GM19328 (cell line): ENCODE measurements around the gene AGBL1.

Experiments used
- ATAC-seq: cut with Tn5 transposase; IDR thresholded peaks from one replicate; pipeline ENCODE4 v1.9.1; 2021; ENCODE audit warnings: mild to moderate bottlenecking, moderate library complexity; ENCODE audit not compliant: unreplicated experiment

AGBL1 gene

GRCh38 chr15:86772369-86773059 is 692.8 kb downstream of the AGBL1 start:
- ATAC-seq: no peak

DNA sequence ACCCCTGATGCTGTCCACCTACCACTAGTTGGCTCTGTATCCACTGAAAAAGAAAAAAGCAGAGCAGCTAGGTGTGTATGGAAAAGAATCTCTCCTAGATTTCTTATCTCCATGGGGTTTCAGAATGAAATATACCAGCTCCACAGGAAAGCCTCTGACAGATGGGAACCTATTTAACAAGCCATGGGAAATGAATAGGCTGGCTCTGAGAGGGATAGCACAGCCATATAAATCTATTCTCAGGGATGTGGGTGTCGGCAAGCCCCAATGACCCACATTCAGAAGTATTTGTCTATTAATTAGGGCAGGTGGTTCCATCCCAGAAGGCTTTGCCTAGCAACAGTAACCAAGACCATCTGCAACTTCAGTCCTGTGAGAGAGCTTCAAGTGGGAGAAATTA is 694.1 kb downstream of the AGBL1 start:
- ATAC-seq: no peak

- no peak for ATAC-seq
Measured at GRCh38 chr15:86776145-86776544, 696.5 kb downstream of the AGBL1 start.

GRCh38 chr15:86796521-86796920 is 716.9 kb downstream of the AGBL1 start:
- ATAC-seq: no peak

GRCh38 chr15:86797135-86797534 is 717.5 kb downstream of the AGBL1 start:
- no peak for ATAC-seq

- ATAC-seq: no peak
Measured at GRCh38 chr15:86799226-86799625, 719.6 kb downstream of the AGBL1 start.

- ATAC-seq: no peak
Measured at GRCh38 chr15:86802244-86802643, 722.6 kb downstream of the AGBL1 start.

GRCh38 chr15:86804406-86804805 is 724.7 kb downstream of the AGBL1 start:
- ATAC-seq: no peak

DNA sequence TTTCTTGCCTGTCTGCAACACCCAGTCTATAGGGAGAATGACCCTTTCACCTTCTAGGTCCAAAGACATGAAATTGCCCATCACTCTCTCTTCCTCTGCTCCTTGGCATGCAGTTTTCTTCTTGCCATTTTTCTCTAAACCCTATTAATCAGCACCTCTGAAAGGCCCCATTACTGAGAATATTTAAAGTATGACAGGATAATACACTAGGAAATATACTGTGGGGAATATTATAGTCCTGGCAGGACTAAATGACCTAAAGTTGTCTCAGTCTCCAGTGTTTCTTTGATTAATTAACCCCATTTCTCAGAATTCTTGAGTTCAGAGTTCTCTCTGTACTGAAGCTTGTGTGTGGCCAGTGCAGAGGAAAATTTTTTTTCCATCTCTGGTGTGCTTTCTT is 730.7 kb downstream of the AGBL1 start:
- no peak for ATAC-seq

DNA sequence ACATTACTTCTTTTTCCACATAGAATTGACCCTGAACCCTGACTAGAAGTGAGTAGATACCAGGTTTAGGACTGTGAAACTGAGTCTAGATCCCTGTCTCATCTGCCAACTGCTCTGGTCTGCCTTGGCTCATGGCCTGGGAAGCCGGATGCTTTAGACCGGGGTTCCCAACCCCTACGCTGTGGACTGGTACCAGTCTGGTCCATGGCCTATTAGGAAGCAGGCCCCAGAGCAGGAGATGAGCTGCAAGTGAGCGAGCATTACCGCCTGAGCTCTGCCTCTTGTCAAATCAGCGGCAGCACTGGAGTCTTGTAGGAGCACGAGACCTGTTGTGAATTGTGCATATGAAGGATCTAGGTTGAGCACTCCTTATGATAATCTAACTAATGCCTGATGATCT is 734.2 kb downstream of the AGBL1 start:
- no peak for ATAC-seq

- ATAC-seq: no peak
Measured at GRCh38 chr15:86829245-86829644, 749.6 kb downstream of the AGBL1 start.

DNA sequence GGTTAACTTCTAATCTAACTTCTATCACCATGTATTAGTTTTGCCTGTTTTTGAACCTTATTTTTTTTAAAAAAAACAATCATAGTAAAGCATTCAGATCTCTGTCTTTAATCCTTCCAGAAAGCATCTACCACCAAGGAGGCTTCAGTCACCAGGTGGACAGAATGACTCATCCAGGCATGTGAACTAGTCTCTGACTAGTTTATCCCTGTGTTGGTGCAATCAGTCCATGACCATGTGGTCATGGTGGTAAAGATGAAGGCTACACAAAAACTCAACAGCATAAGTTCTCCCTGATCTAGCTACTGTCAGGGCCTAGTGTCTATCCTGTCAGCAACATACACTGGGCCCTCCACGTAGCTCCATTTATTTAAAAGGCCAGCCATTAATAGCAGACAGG is 750.6 kb downstream of the AGBL1 start:
- no peak for ATAC-seq

GRCh38 chr15:86833595-86833994 is 753.9 kb downstream of the AGBL1 start:
- ATAC-seq: no peak

DNA sequence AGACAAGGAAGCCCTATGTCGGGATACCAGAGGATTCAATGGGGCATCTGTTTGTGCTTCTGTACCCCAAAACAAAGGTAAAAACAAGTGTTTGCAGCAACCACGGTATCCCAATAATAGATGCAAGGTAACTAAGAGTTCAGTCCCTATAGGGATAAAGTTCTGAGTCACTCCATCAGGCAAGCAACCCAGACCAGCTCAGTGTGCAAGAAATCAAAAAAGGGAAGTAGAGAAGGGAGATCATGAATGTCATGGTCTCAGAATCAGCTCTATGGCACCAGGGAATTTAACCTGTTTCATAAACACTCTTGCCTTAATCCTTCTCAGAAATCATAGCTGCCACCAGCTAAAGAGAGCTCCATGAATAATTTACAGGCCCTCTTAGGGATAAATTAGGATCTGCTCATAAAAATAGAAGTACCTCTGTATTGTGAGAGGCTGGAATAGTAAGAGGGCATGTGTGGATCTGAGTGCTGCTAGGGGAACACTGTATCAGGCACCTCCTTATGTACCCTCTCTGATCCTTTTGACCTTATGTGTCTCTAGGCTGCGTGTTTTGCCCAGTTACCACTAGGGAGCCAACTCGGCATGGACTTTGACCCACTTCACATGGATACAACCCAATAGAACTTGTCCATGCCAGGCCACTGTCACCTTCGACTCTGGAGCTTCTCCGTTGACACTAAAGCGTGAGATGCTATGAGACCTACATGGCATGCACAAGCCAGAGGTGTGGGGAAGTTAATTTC is 754.6 kb downstream of the AGBL1 start:
- no peak for ATAC-seq

DNA sequence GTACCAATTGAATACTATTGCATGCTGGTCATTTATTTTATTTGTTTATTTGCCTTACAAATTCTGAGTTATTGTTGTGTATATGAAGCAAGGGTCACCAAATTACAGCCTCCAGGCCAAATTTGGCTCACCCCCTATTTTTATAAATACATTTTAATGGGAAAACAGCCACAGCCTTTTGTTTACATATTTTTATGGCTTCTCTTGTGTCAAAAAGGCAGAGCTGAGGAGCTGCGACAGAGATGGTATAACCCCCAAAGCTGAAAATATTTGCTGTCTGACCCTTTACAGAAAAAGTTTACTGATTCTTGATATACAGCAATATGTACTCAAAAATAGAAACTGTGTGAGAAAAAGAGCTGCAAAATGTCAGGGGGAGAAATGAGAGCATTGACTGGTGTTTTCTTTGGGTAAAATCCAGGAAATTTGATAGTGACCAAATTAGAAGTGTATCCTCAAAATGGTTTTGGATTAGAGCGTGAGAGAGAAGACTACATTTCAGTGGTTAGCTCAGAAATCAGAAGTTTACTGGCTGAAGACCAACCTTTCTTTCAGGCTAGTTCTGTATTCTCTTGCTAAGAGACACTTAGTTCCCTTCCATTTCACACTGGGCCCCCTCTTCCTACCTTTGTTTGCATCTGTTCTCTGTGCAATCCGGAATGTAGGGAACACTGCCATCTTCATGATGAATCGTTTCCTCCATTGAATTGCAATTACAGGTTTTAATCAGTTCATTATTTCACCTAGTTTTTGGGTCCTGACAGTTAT is 757.8 kb downstream of the AGBL1 start:
- ATAC-seq: no peak

DNA sequence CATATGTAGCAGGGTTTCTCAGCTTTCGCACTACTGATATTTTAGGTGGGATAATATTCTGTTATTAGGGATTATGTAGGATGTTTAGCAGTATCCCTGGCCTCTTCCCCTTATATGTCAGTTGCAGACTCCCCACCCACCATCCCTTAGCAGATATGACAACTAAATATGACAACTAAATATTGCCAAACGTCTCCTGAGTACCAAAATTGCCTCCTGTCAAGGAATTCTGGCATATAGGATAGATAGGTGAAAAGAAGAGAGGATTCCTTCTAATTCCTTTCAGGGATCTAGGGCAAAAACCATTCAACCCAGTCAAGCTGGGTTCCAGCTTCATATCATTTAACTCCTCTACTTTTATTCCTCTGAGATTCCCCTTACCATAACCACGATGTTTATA is 759.8 kb downstream of the AGBL1 start:
- ATAC-seq: no peak

DNA sequence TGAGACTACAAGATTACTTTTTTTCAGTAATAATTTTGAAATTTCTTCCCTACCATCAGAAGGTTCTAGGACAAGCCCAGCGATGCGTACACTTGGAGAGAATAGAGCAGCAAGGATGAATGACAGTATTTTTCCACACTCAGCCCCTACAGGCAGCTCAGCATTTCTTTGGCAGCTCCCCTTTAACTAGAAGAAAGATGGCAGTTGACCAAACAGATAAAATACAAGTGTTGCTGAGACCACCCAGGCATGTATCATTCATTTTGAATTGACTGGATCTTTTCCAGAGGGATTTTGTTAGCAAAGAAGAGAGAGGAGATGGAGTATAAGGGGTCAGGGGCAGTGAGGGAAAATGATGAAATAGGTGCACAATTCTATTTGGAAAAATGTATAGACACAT is 761.3 kb downstream of the AGBL1 start:
- no peak for ATAC-seq

GRCh38 chr15:86842199-86842598 is 762.5 kb downstream of the AGBL1 start:
- ATAC-seq: no peak

DNA sequence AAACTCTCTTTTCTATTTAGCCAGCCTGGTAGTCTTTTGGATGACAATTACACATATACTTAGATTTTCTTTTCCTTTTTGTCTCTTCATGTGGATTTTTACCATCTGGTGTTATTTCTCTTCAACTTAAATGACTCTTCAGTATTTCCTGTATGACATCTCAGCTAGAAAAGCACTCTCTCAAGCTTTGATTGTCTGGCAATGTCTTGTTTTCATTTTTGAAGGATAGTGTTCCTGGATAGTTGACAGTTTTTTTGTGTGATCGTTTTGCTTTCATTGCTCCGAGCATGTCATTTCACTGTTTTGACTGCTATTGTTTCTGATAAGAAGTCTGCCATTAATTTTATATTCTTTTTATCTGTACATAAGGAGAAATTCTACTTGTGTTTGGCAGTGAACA is 766.4 kb downstream of the AGBL1 start:
- ATAC-seq: no peak

DNA sequence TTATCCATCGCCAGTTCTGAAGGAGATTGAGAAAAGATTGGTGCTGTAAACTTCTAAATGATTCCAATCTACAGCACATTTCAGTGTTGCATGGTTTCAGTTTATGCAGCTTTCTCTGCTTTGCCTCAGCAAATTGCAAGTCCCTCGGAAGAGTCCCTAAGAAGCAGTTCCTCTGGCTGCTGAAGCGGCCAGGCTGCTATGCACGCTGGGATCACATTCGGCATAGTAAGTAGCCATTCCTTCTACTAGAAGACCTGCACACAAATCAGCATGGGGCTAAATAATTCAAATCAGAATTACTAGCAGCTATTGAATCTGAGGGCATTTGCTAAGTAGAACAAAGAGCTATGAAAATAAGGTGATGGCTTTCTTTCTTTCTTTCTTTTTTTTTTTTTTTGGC is 769.5 kb downstream of the AGBL1 start:
- ATAC-seq: no peak

DNA sequence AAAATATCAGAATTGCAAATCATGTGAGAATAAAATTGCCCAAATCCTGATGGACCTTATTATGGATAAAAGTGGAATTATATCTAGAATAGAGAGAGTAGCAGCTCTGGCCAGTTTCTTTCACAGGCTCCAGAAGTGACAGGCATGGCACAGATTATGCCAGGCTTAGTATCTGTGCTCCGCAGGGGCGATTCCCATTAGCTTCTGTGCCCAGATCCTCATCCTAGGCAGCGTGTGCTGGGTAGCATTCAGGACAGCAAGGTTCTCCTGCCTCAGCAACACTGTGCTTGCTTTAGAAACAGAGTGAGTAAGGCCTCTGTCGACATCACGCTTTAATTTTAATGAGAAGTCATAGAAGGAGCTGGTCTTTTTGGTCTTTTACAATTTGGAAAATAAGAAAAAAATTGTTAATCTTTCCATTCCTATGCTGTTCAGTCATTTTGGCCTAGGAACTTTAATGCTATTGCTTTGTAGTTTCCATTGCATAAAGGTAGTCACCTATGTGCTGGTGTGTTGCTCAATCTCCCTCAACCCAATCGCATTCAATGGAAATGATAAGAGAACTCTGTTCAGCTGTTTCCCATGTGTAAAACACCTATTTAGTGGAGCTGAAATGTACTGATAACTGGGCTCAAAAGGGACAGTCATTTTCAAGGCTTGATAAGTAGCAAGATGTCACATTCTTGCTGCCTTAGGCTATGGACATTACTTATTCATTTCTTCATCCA is 770.1 kb downstream of the AGBL1 start:
- no peak for ATAC-seq
